H1 (cell line): ENCODE data around the gene LRRC25. TPM values are rescaled to one million over a fixed set of nuclear protein-coding genes. Genes with fewer than 3 reads are reported as not detected.
A peak's percentile ranks its signal among the peaks of the same experiment; 100 is the strongest.

ENCODE experiments used
- CTCF ChIA-PET: fragments of 300-600 bp; sonication (Branson Sonifier 250); formaldehyde crosslinking; loops from one replicate; lab custom pipeline; 2021; ENCODE audit not compliant: partially characterized antibody; lab: Charles Lee
- POLR2A ChIA-PET: fragments of 300-600 bp; sonication (Branson Sonifier 250); formaldehyde crosslinking; loops from one replicate; lab custom pipeline; 2021; ENCODE audit warnings: inconsistent platforms; ENCODE audit not compliant: partially characterized antibody; lab: Charles Lee
- DNase-seq, 2 experiments: peaks; one replicate each; pipeline versions ENCODE4 v3.0.0 to v3.0.0-alpha.2; 2010 to 2022; ENCODE audit warnings: low spot score in 2 of 2, low read depth in 1 of 2, mixed read lengths in 1 of 2
- FAIRE-seq: peaks from 2 replicates; lab custom pipeline; 2011; peaks lifted over from hg19 to GRCh38; lab: Jason Lieb, UNC
- H2AFZ ChIP-seq: 2 replicates; pipeline ENCODE4 v1.8.1; 2012; ENCODE audit warnings: low read length, inconsistent platforms
- H2AK5ac ChIP-seq: 2 replicates; pipeline ENCODE4 v1.6.1; 2013; ENCODE audit warnings: low read depth, low read length
- H2BK120ac ChIP-seq: replicated peaks from 2 replicates; pipeline ENCODE3; 2013; ENCODE audit warnings: low read depth, low read length, inconsistent platforms
- H2BK12ac ChIP-seq: 2 replicates; pipeline ENCODE4 v1.6.1; 2013; ENCODE audit warnings: low read depth, low read length
- H2BK15ac ChIP-seq: 2 replicates; pipeline ENCODE4 v1.6.1; 2013; ENCODE audit warnings: low read length
- H2BK20ac ChIP-seq: 2 replicates; pipeline ENCODE4 v1.6.1; 2013; ENCODE audit warnings: low read length
- H2BK5ac ChIP-seq: 2 replicates; pipeline ENCODE4 v1.6.1; 2013; ENCODE audit warnings: low read depth, low read length
- H3K14ac ChIP-seq: 2 replicates; pipeline ENCODE4 v1.6.1; 2013; ENCODE audit warnings: inconsistent platforms; ENCODE audit not compliant: insufficient read length
- H3K18ac ChIP-seq: 2 replicates; pipeline ENCODE4 v1.6.1; 2013; ENCODE audit warnings: low read length; ENCODE audit errors: extremely low read depth
- H3K23ac ChIP-seq: 2 replicates; pipeline ENCODE4 v1.6.1; 2013; ENCODE audit warnings: inconsistent platforms; ENCODE audit not compliant: insufficient read length
- H3K23me2 ChIP-seq: 2 replicates; pipeline ENCODE4 v1.6.1; 2013; ENCODE audit warnings: low read depth, low read length
- H3K27ac ChIP-seq: 2 replicates; pipeline ENCODE4 v1.6.1; 2011; ENCODE audit warnings: low read depth, low read length, inconsistent platforms
- H3K27me3 ChIP-seq, 4 experiments: replicated peaks in 1 of 4; 1 replicate in 1 of 4; 2 replicates in 3 of 4; pipeline versions ENCODE4 v1.6.1 to v1.8.1; 2011 to 2013; ENCODE audit warnings: low read length in 3 of 4, mild to moderate bottlenecking in 3 of 4, inconsistent platforms in 2 of 4, mixed read lengths in 2 of 4, moderate library complexity in 1 of 4; ENCODE audit not compliant: control insufficient read depth in 3 of 4, insufficient read depth in 3 of 4; ENCODE audit errors: extremely low read depth in 1 of 4
- H3K36me3 ChIP-seq, 4 experiments: 2 replicates each; pipeline versions ENCODE4 v1.6.1 to v1.8.1; 2011 to 2013; ENCODE audit warnings: mild to moderate bottlenecking in 4 of 4, low read length in 3 of 4, moderate library complexity in 2 of 4, control low read depth in 1 of 4, inconsistent platforms in 1 of 4; ENCODE audit not compliant: insufficient read depth in 4 of 4, control insufficient read depth in 2 of 4
- H3K4ac ChIP-seq: replicated peaks from 2 replicates; pipeline ENCODE3; 2013; ENCODE audit warnings: low read length, low read depth, mixed read lengths, inconsistent platforms; ENCODE audit not compliant: insufficient read length
- H3K4me1 ChIP-seq, 4 experiments: replicated peaks in 1 of 4; 1 replicate in 1 of 4; 2 replicates in 3 of 4; pipeline versions ENCODE4 v1.6.1 to v1.8.1; 2011 to 2013; ENCODE audit warnings: low read length in 3 of 4, inconsistent platforms in 2 of 4, mixed read lengths in 1 of 4; ENCODE audit not compliant: insufficient read depth in 4 of 4, control insufficient read depth in 3 of 4
- H3K4me2 ChIP-seq, 2 experiments: 2 replicates each; pipeline versions ENCODE4 v1.6.1 to v1.8.1; 2011 to 2013; ENCODE audit warnings: low read depth in 2 of 2, low read length in 2 of 2, control low read depth in 1 of 2, inconsistent platforms in 1 of 2, mild to moderate bottlenecking in 1 of 2; ENCODE audit not compliant: insufficient read depth in 1 of 2
- H3K4me3 ChIP-seq, 4 experiments: fragments of 200-600, 300-600 bp in 1 of 4; sonication (generic), shearing (Covaris generic), sonication (Bioruptor Twin) in 1 of 4; 2 replicates each; pipeline versions ENCODE4 v1.5.1 to v1.8.1; 2011 to 2016; ENCODE audit warnings: low read length in 4 of 4, low read depth in 3 of 4, control low read depth in 2 of 4, inconsistent platforms in 2 of 4, mild to moderate bottlenecking in 2 of 4, mixed read lengths in 1 of 4, moderate library complexity in 1 of 4; ENCODE audit not compliant: insufficient read depth in 2 of 4; ENCODE audit errors: extremely low read depth in 1 of 4
- H3K56ac ChIP-seq: replicated peaks from 2 replicates; pipeline ENCODE3; 2013; ENCODE audit warnings: low read depth, mild to moderate bottlenecking, mixed read lengths, low read length, inconsistent platforms; ENCODE audit not compliant: insufficient read length
- H3K79me1 ChIP-seq: 2 replicates; pipeline ENCODE4 v1.6.1; 2013; ENCODE audit warnings: low read depth, low read length, control low read depth
- H3K79me2 ChIP-seq, 2 experiments: 2 replicates each; pipeline versions ENCODE4 v1.6.1 to v1.8.1; 2012 to 2013; ENCODE audit warnings: low read length in 2 of 2, mild to moderate bottlenecking in 2 of 2, inconsistent platforms in 1 of 2; ENCODE audit not compliant: insufficient read depth in 2 of 2, control insufficient read depth in 1 of 2
- H3K9ac ChIP-seq, 4 experiments: replicated peaks in 1 of 4; 1 replicate in 1 of 4; 2 replicates in 3 of 4; pipeline versions ENCODE4 v1.6.1 to v1.8.1; 2011 to 2013; ENCODE audit warnings: low read depth in 3 of 4, low read length in 3 of 4, control low read depth in 2 of 4, mild to moderate bottlenecking in 2 of 4, moderate library complexity in 2 of 4, inconsistent platforms in 1 of 4; ENCODE audit errors: extremely low read depth in 1 of 4
- H3K9me3 ChIP-seq, 2 experiments: 2 replicates each; pipeline versions ENCODE4 v1.6.1 to v1.8.1; 2012 to 2013; ENCODE audit warnings: mild to moderate bottlenecking in 2 of 2, moderate library complexity in 2 of 2, control low read depth in 1 of 2, inconsistent platforms in 1 of 2, low read depth in 1 of 2, low read length in 1 of 2, mixed read lengths in 1 of 2; ENCODE audit not compliant: insufficient read depth in 2 of 2
- H4K20me1 ChIP-seq, 2 experiments: replicated peaks in 1 of 2; 2 replicates each; pipeline versions ENCODE3 to v1.8.1; 2011 to 2013; ENCODE audit warnings: inconsistent platforms in 2 of 2, low read length in 2 of 2, mild to moderate bottlenecking in 1 of 2; ENCODE audit not compliant: insufficient read depth in 2 of 2, control insufficient read depth in 1 of 2
- H4K5ac ChIP-seq: 2 replicates; pipeline ENCODE4 v1.6.1; 2013; ENCODE audit warnings: low read length, low read depth, mixed read lengths, inconsistent platforms; ENCODE audit not compliant: insufficient read length
- H4K8ac ChIP-seq: 2 replicates; pipeline ENCODE4 v1.8.0; 2013; ENCODE audit warnings: mild to moderate bottlenecking, moderate library complexity, low read length, inconsistent platforms; ENCODE audit not compliant: insufficient read depth; ENCODE audit errors: extremely low read depth
- H4K91ac ChIP-seq: replicated peaks from 2 replicates; pipeline ENCODE3; 2013; ENCODE audit warnings: low read length, mixed read lengths, inconsistent platforms; ENCODE audit not compliant: insufficient read length
- CEBPB ChIP-seq: IDR thresholded peaks from 2 replicates; pipeline ENCODE4 v1.6.1; 2012; ENCODE audit warnings: low read depth, low read length
- CHD2 ChIP-seq: IDR thresholded peaks from 2 replicates; pipeline ENCODE4 v1.6.1; 2012; ENCODE audit warnings: low read length, improper control_type of control experiment
- EP300 ChIP-seq, 2 experiments: IDR thresholded peaks; 1 replicate in 1 of 2; 2 replicates in 1 of 2; pipeline ENCODE4 v1.6.1; 2011 to 2012; ENCODE audit warnings: low read depth in 2 of 2, low read length in 2 of 2, mild to moderate bottlenecking in 2 of 2, borderline replicate concordance in 1 of 2, inconsistent platforms in 1 of 2, moderate library complexity in 1 of 2
- JUN ChIP-seq: IDR thresholded peaks from 2 replicates; pipeline ENCODE4 v1.6.1; 2011; ENCODE audit warnings: low read depth, mild to moderate bottlenecking, improper control_type of control experiment, low read length
- PHF8 ChIP-seq: fragments of 200-600 bp; sonication (generic); conservative IDR thresholded peaks from 2 replicates; pipeline ENCODE4 v1.7.1; 2012; ENCODE audit warnings: low read depth, mild to moderate bottlenecking, inconsistent platforms, low read length, moderate library complexity
- SP1 ChIP-seq: IDR thresholded peaks from 2 replicates; pipeline ENCODE4 v1.6.1; 2011; ENCODE audit warnings: low read depth, low read length
- TBP ChIP-seq: IDR thresholded peaks from 2 replicates; pipeline ENCODE4 v1.6.1; 2011; ENCODE audit warnings: low read depth, low read length, improper control_type of control experiment
- WGBS, 2 experiments: shearing (Covaris generic) in 1 of 2; methylation state at CpG; one replicate each; pipeline versions ENCODE4 v1.1.6 to v1.1.7; 2013 to 2015; ENCODE audit warnings: low lambda C conversion rate in 2 of 2, mixed read lengths in 2 of 2, inconsistent platforms in 1 of 2, low coverage in 1 of 2, missing lambda C conversion rate in 1 of 2; ENCODE audit not compliant: insufficient replicate concordance in 2 of 2, insufficient coverage in 1 of 2, insufficient read length in 1 of 2; ENCODE audit errors: extremely low coverage in 1 of 2, missing lambda C conversion rate in 1 of 2; 5-methylcytosine and 5-hydroxymethylcytosine counted together
- polyA plus RNA-seq, 7 experiments: library from polyadenylated mRNA; depleted of rRNA in 3 of 7; stranded (reverse) in 5 of 7; unstranded in 2 of 7; fragments of >200 nt in 5 of 7; fragments of 200-250 nt in 2 of 7; gene quantifications; 1 replicate in 5 of 7; 2 replicates in 1 of 7; 4 replicates in 1 of 7; pipeline versions ENCODE4 v1.2.1 to v1.2.3, GENCODE V29; 2011 to 2013; ENCODE audit warnings: missing spikeins in 2 of 7, mixed read lengths in 2 of 7
- total RNA-seq: library from RNA; stranded (reverse); fragmentation: NEBNext Ultra II Directional; extraction: Animal tissue kit (Norgen Biotek cat#: 25700); gene quantifications from 2 replicates; pipeline ENCODE4 v1.2.1, GENCODE V29; 2021
- TF ChIP-seq, protein P1 (sequence below): IDR thresholded peaks from 2 replicates; pipeline ENCODE4 v1.6.1; 2012; ENCODE audit warnings: low read length, inconsistent platforms
- TF ChIP-seq, protein P2 (sequence below): IDR thresholded peaks from 2 replicates; pipeline ENCODE4 v1.6.1; 2012; ENCODE audit warnings: inconsistent platforms

LRRC25 gene
- total and polyA plus RNA-seq, 2 of the 8 experiments (the other 6 are each of a cell fraction or from before 2014, with no cell fraction given), result 0.20 to 0.41 TPM

DNA sequence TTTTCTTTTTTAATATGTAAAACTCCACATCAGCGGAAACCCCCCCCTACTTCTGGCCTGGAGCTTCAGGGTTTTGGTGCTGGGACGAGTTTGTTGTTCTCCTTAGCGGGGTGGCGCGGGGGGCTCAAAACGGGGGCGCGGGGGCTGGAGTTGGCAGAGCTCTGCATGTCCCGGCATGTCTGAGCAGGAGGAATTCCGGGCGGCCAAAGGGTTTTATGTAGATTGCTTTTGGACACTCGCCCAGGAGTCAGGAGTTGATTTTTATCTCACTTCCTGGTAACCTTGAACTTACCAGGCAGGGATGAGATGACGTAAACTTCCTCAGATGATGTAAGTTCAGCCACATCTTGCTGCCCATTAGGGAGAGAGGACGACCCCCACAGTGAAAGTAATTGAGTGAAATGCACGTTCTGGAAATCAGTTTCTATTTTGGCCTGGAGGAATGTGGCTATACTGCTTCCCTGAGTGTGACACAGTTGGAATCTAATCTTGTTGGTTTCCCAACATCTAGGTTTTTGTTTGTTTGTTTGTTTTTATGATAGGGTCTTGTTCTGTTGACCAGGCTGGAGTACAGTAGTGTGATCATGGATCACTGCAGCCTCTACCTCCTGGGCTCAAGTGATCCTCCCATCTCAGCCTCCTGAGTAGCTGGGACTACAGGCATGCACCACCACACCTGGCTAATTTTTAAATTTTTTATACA lies 32.4 kb downstream of the LRRC25 start:
- WGBS, 2 experiments, result 64% methylated on average over 15 of the region's 15 CpGs; no CpG with 5 or more reads in 1 of the 2 experiments
- Histone ChIP-seq H3K9me3 (no peaks in the 10 kb centered on the region), H3K79me2 (no peaks in the 10 kb centered on the region), H3K4ac (peak overlapping the region; percentile 62), H3K79me1 (no peaks in the 10 kb centered on the region), H3K18ac (peak overlapping the region; percentile 98)
- TF ChIP-seq TBP, result no peak
- no peak for TF ChIP-seq CHD2
- no peak for TF ChIP-seq JUN
- TF ChIP-seq, protein P1, sequence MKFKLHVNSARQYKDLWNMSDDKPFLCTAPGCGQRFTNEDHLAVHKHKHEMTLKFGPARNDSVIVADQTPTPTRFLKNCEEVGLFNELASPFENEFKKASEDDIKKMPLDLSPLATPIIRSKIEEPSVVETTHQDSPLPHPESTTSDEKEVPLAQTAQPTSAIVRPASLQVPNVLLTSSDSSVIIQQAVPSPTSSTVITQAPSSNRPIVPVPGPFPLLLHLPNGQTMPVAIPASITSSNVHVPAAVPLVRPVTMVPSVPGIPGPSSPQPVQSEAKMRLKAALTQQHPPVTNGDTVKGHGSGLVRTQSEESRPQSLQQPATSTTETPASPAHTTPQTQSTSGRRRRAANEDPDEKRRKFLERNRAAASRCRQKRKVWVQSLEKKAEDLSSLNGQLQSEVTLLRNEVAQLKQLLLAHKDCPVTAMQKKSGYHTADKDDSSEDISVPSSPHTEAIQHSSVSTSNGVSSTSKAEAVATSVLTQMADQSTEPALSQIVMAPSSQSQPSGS, result peak; percentile 51; the same call in 1 of the 2 replicates
- 0 out of 3 replicates have a peak, but pooled peaks of 1 of the 2 experiments have one; percentile 14 for TF ChIP-seq EP300 (IDR thresholded peaks at IDR 0.05; ENCODE audit: borderline replicate concordance in 1 of 2, low read depth in 2 of 2, low read length in 2 of 2)
- no peak for TF ChIP-seq PHF8
- TF ChIP-seq, protein P2, sequence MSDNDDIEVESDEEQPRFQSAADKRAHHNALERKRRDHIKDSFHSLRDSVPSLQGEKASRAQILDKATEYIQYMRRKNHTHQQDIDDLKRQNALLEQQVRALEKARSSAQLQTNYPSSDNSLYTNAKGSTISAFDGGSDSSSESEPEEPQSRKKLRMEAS, result no peak
- TF ChIP-seq CEBPB, result peak; percentile 69
- 0 out of 2 replicates have a peak, but pooled peaks have one; percentile 9 for TF ChIP-seq SP1
- TF ChIP-seq, all 59 proteins: peak for 4
- H2BK20ac ChIP-seq, result peak overlapping the region; percentile 75; the same call in 1 of the 2 replicates
- peak overlapping the region; percentile 98 for H4K91ac ChIP-seq
- no peak overlapping the region for H2BK15ac ChIP-seq
- peak overlapping the region; percentile 89 for H2BK5ac ChIP-seq
- H2AK5ac ChIP-seq, result peak overlapping the region; percentile 43
- H2BK120ac ChIP-seq, result peak overlapping the region; percentile 76
- H3K56ac ChIP-seq, result no peak overlapping the region
- FAIRE-seq (no peak), DNase-seq (no peak)
- H3K23ac ChIP-seq, result no peak overlapping the region
- peak overlapping the region; percentile 69 for H4K5ac ChIP-seq
- CTCF ChIA-PET, result interaction anchor here (0.9 to 4.7 kb wide), 9 partner anchors 9 to 54 kb away, joined by 3 to 27 read pairs (median 7); partner anchors contain the start of genes GDF15 and SSBP4
- no peak overlapping the region; a peak in 1 of 4 replicates for H3K4me2 ChIP-seq
- no peak overlapping the region for H3K4me3 ChIP-seq
- H4K20me1 ChIP-seq, result no peaks in the 10 kb centered on the region
- H2AFZ ChIP-seq, result no peak overlapping the region
- H2BK12ac ChIP-seq, result peak overlapping the region; percentile 40
- no peaks in the 10 kb centered on the region for H3K23me2 ChIP-seq
- H3K9ac ChIP-seq, result no peak overlapping the region
- peaks cover 1 to 14% (median 8%) of the 10 kb centered on the region in 4 experiments; a peak in 5 of 7 replicates for H3K4me1 ChIP-seq
- H3K27me3 ChIP-seq, result no peaks in the 10 kb centered on the region
- peaks cover 0 to 4% (median 2%) of the 10 kb centered on the region in 4 experiments; a peak in 2 of 8 replicates for H3K36me3 ChIP-seq
- peak overlapping the region; percentile 33 for H3K14ac ChIP-seq
- H3K27ac ChIP-seq, result peak overlapping the region; percentile 87; the same call in 1 of the 2 replicates
- POLR2A ChIA-PET, result interaction anchor here (0.6 to 4.0 kb wide), 11 partner anchors 10 to 86 kb away, joined by 3 to 20 read pairs (median 3); partner anchors contain the start of genes JUND, LSM4 and SSBP4
- no peak overlapping the region for H4K8ac ChIP-seq
